SK-N-MC (cell line): ENCODE results near the gene GEMIN7.

Source experiments
- DNase-seq: peaks from one replicate; pipeline ENCODE4 v3.0.0-alpha.2; 2011; ENCODE audit warnings: low read depth, low spot score
- H3K27ac ChIP-seq: fragments of 200-600 bp; sonication (generic); 2 replicates; pipeline ENCODE4 v1.5.1; 2016; ENCODE audit warnings: mixed run types
- H3K36me3 ChIP-seq: fragments of 200-600 bp; sonication (generic); 2 replicates; pipeline ENCODE4 v1.6.1; 2017; ENCODE audit warnings: antibody characterized with exemption, low read length, mixed read lengths; ENCODE audit not compliant: insufficient read depth
- H3K4me3 ChIP-seq: fragments of 200-600 bp; sonication (generic); 2 replicates; pipeline ENCODE4 v1.5.1; 2016
- H3K9ac ChIP-seq: fragments of 200-600 bp; sonication (generic); 2 replicates; pipeline ENCODE4 v1.8.0; 2017; ENCODE audit warnings: mixed run types, mixed read lengths; ENCODE audit not compliant: insufficient read length
- H3K9me3 ChIP-seq: fragments of 200-600 bp; sonication (generic); 2 replicates; pipeline ENCODE4 v1.6.1; 2017; ENCODE audit warnings: low read depth, mild to moderate bottlenecking, antibody characterized with exemption, low read length, moderate library complexity, mixed read lengths
- EZH2 ChIP-seq: fragments of 200-600 bp; sonication (generic); IDR thresholded peaks from one replicate; pipeline ENCODE4 v1.6.1; 2017; ENCODE audit warnings: antibody characterized with exemption
- FOXP2 ChIP-seq: optimal IDR thresholded peaks from 2 replicates; pipeline ENCODE3; 2011; ENCODE audit warnings: mild to moderate bottlenecking, moderate library complexity; ENCODE audit not compliant: insufficient read depth; ENCODE audit errors: extremely low read length, control extremely low read depth
- POLR2AphosphoS5 ChIP-seq: IDR thresholded peaks from 2 replicates; pipeline ENCODE4 v1.6.1; 2012; ENCODE audit warnings: mild to moderate bottlenecking, low read depth, low read length, borderline replicate concordance

The GEMIN7 gene

DNA sequence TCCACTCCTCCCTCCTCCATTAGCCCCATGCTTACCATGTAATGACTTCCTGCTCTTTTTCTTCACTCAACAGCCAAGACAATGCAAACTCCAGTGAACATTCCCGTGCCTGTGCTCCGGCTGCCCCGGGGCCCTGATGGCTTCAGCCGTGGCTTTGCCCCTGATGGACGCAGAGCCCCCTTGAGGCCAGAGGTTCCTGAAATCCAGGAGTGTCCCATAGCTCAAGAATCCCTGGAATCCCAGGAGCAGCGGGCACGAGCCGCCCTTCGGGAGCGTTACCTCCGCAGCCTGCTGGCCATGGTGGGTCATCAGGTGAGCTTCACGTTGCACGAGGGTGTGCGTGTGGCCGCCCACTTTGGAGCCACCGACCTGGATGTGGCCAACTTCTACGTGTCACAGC is 11.0 kb downstream of the GEMIN7 start:
- DNase-seq, result no peak
- no peak for TF ChIP-seq POLR2AphosphoS5
- no peak for TF ChIP-seq EZH2
- no peak for TF ChIP-seq FOXP2
- peaks cover 29% of the 10 kb centered on the region for H3K36me3 ChIP-seq
- H3K9me3 ChIP-seq, result no peaks in the 10 kb centered on the region
- no peak overlapping the region for H3K9ac ChIP-seq
- H3K27ac ChIP-seq, result no peak overlapping the region
- H3K4me3 ChIP-seq, result no peak overlapping the region

DNA sequence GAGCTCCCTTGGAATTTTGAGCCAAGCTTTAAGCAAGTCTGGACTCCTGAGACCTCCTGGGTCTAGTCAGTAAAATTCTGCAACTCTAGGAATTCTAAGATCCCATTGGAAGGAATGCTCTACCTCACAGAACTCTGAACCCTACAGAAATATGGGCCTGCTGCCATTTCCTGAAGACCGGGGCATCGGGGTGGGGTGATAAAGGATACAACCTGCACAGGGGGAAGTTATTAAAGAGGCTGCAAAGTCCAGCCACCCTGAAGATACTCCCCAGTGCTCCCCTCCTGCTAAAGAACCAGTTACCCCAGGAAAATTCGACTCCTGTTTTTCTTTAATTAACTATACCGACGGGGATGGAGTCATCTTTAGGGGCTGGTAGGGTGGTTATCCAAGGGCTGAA is 11.5 kb downstream of the GEMIN7 start:
- Histone ChIP-seq H3K27ac (no peak overlapping the region), H3K4me3 (no peak overlapping the region), H3K9ac (no peak overlapping the region), H3K9me3 (no peaks in the 10 kb centered on the region), H3K36me3 (peaks cover 29% of the 10 kb centered on the region)
- no peak for TF ChIP-seq EZH2
- no peak for TF ChIP-seq POLR2AphosphoS5
- no peak for TF ChIP-seq FOXP2
- DNase-seq, result no peak

DNA sequence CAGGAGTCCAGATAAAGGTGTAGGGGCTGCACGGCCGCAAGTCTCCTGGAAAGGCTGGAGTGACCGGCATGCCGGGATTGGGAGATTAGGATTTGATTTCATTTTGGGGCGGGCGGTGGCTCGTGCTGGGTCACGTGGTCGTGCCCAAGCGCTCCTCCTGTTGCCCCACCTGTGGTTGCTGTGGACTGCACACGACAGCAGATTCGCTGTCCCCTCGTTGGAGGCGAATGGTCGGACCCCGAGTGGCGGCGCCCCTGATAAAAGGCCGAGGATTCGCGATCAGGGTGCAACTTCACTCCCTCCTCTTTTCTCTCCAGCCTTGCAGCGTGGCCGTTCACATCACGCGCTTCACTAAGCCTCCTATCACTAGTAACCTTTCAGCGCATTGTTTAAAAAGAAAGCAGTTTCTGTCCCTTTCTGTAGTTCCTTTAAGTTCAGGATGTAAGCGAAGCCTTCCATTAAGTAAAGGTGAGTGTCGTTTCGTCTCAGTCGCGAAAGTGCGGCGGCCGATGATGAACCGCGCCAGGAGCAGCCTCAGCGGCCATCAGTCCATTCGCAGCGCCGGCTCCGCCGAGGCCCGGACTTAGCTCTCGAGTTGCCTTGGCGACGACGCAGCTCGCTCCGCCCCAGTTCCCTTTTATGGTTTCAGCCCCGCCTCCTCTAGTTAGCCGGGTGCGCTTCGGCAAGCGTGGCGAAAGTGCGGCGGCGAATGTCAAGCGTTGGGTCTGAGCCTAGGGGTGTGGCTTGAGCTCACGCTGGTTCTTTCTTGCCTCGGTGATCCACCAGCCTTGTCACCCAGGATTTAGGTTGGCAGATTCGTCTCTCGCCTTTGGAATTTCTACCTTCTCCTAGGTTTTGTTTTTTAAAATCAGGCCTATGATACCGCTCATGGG is 12.2 kb downstream of the GEMIN7 start:
- TF ChIP-seq POLR2AphosphoS5 (peak; percentile 92), EZH2 (no peak), FOXP2 (peak; percentile 76)
- Histone ChIP-seq H3K9me3 (no peaks in the 10 kb centered on the region), H3K4me3 (peak overlapping the region; percentile 91), H3K9ac (peak overlapping the region; percentile 100), H3K27ac (peak overlapping the region; percentile 99), H3K36me3 (peaks cover 27% of the 10 kb centered on the region)
- peak; percentile 95 for DNase-seq

DNA sequence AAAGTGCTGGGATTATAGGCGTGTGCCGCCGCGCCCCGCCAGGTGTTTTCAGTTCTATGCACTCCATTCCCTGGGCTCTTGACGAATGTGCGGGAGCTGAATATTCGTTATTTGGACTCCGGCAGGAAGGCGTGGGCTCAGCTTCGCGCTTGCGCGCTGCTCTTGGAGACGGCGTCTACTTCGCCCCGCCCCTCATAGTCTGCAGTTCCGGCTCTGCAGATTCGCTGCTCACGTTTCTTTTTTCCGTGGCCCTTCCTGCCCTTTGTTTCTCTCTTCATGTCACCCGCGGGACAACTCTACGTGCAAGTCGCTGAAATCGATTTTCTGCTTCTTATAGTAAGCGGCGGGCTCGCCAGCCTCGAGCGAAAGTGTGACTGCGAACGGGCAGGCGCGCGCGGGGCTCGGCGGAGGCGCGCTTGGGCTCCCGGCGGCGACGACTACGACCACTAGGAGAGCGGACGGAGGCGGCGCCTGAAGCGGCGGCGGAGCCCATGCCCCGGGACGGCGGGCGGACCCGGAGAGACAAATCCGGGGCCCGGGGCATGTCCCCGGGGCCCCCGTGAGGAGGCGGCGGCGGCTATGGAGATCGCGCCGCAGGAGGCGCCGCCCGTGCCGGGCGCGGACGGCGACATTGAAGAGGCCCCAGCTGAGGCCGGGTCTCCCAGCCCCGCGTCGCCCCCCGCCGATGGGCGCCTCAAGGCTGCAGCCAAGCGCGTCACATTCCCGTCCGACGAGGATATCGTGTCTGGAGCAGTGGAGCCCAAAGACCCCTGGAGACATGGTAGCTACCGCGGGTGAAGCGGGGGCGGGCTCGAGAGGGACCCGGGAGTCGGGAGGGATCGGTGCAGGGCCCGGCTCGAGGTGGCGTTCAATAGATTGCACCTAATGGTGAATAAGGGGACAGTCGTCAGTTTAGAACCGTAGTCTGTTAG is 14.0 kb downstream of the GEMIN7 start, which contains the start of gene PPP1R37:
Gene PPP1R37, plus strand, starts transcription at position 433 of the 932 bp plus-strand sequence. Its CDS starts 147 bp downstream, at position 580.
- H3K9me3 ChIP-seq, result no peaks in the 10 kb centered on the region
- TF ChIP-seq EZH2 (no peak), FOXP2 (peak; percentile 36), POLR2AphosphoS5 (peak; percentile 75)
- H3K4me3 ChIP-seq, result peak within 1 kb of the TSS; percentile 91
- peak; percentile 93 for DNase-seq
- peak within 1 kb of the TSS; percentile 100 for H3K9ac ChIP-seq
- peak within 1 kb of the TSS; percentile 99 for H3K27ac ChIP-seq
- peaks cover 25% of the 10 kb centered on the region for H3K36me3 ChIP-seq

DNA sequence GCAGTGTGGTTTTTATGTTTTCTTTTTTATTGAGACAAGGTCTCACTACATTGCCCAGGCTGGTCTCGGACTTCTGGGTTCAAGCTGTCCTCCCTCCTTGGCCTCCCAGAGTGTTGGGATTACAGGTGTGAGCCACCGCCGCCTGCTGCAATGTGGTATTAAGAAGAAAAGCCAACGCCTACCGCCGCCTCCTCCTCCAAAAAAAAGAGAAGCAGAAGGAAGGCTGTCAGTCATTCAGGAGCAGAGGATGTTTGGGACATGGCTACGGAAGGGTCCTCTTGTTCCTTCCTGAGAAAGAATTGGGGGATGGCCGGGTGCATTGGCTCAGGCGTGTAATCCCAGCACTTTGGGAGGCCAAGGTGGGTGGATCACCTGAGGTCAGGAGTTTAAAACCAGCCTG is 15.1 kb downstream of the GEMIN7 start:
- Histone ChIP-seq H3K4me3 (peak overlapping the region; percentile 91), H3K9ac (peak overlapping the region; percentile 100), H3K27ac (no peak overlapping the region), H3K36me3 (peaks cover 18% of the 10 kb centered on the region), H3K9me3 (no peaks in the 10 kb centered on the region)
- DNase-seq, result no peak
- no peak for TF ChIP-seq EZH2
- TF ChIP-seq POLR2AphosphoS5, result no peak
- no peak for TF ChIP-seq FOXP2

DNA sequence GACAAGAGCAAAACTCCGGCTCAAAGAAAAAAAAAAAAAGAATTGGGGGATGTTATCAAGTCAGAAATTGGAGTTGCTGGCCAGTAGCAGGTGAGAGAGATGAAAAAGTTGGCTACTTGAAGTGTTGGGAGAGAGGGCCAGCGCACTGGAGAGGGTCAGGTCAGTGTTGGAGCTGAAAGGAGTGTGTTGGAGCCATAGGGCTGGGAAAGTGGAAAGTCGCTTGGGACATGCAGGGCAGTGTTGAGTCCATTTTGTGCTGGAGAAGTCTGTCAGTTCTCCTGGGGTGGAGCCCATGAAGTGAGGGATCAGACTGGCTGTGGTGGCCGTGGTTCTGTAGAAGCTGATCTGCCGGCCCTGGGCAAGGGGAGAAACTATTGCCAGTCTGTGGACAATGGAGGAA is 15.6 kb downstream of the GEMIN7 start:
- TF ChIP-seq POLR2AphosphoS5 (no peak), EZH2 (no peak), FOXP2 (no peak)
- Histone ChIP-seq H3K9me3 (no peaks in the 10 kb centered on the region), H3K27ac (no peak overlapping the region), H3K9ac (peak overlapping the region; percentile 20), H3K36me3 (peaks cover 18% of the 10 kb centered on the region), H3K4me3 (peak overlapping the region; percentile 91; the same call in 1 of the 2 replicates)
- no peak for DNase-seq

DNA sequence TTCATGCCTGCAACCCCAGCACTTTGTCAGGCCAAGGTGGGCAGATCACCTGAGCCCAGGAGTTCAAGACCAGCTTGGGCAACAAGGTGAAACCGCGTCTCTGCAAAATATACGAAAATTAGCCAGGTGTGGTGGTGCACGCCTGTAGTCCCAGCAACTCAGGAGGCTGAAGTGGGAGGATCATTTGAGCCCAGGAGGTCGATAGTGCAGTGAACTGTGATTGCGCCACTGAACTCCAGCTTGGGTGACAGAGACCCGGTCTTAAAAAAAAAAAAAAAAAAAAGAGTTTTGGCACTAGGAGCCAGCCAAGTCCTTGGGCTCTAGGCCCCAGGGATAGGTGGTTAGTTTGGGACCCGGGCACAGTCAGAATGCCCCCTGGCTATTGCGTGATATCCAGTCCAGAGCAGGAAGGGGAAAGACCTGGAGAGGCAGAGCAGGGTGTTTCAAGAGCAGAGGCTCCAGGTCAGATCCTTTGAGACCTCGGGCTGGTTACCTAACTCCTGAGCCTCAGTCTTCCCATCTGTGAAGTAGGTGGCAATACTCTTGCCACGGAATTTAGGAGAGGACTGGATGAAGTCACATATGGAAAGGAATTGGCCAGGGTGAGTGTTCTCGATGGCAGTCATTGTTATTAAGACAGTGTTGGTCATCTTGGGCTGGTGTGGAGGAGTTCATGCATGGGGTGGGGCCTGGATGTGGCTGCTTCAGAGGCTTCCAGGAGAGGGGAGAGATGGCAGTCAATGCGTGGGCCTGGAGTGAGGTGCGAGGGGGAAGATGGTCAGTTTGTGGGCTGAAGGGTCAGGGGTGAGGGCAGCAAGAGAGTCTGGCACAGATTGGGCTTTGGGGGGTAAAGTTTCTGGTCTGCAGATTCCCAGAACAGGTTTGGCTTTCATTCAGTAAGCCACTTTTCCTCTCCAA is 16.7 kb downstream of the GEMIN7 start:
- H3K9ac ChIP-seq, result no peak overlapping the region
- H3K36me3 ChIP-seq, result peaks cover 14% of the 10 kb centered on the region
- TF ChIP-seq POLR2AphosphoS5, result no peak
- TF ChIP-seq FOXP2, result no peak
- no peak for TF ChIP-seq EZH2
- no peak for DNase-seq
- H3K4me3 ChIP-seq, result no peak overlapping the region
- H3K9me3 ChIP-seq, result no peaks in the 10 kb centered on the region
- no peak overlapping the region for H3K27ac ChIP-seq
